Measurements from ENCODE around the gene SLC39A11.
"Not testable (repeated sequence)": the region's sequence is repeated elsewhere in the genome, so short reads cannot be mapped to it uniquely, and the experiment has no call there.

The SLC39A11 gene

GRCh38 chr17:72643575-72644216, 448.8 kb downstream of the SLC39A11 start:
- Histone ChIP-seq H3K9me3 (ENCODE audit: severe bottlenecking) (peaks cover under 1% of the 10 kb centered on the region), H3K36me3 (peaks cover 25% of the 10 kb centered on the region), H3K27me3 (ENCODE audit: insufficient read depth, low read depth, severe bottlenecking) (no peaks in the 10 kb centered on the region), H3K27ac (no peak overlapping the region), H3K4me3 (ENCODE audit: low read depth, low read length) (no peak overlapping the region)
- TF ChIP-seq CTCF (IDR thresholded peaks at IDR 0.05; ENCODE audit: low read depth, low read length), result no peak
- DNase-seq, result no peak

DNA sequence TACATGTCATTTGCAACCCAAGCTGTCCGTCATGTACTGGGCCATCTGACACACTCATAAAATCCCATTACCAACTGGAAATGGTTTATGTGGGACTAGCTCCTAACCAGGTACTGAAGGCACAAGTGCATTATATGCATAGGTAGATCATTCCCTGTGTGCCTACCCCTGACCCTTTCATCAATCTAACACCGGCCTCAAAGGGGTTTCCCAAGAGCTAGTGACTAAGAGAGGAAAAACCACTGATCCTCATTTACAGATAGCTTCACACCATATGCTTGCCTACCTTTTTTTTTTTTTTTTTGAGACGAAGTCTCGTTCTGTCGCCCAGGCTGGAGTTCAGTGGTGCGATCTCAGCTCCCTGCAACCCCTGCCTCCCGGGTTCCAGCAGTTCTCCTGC, 449.8 kb downstream of the SLC39A11 start:
- Histone ChIP-seq H3K27me3 (ENCODE audit: insufficient read depth, low read depth, severe bottlenecking) (no peaks in the 10 kb centered on the region), H3K27ac (no peak overlapping the region), H3K4me3 (ENCODE audit: low read depth, low read length) (no peak overlapping the region), H3K36me3 (peaks cover 19% of the 10 kb centered on the region), H3K9me3 (ENCODE audit: severe bottlenecking) (peaks cover 6% of the 10 kb centered on the region)
- DNase-seq, result no peak
- TF ChIP-seq CTCF (IDR thresholded peaks at IDR 0.05; ENCODE audit: low read depth, low read length), result no peak

DNA sequence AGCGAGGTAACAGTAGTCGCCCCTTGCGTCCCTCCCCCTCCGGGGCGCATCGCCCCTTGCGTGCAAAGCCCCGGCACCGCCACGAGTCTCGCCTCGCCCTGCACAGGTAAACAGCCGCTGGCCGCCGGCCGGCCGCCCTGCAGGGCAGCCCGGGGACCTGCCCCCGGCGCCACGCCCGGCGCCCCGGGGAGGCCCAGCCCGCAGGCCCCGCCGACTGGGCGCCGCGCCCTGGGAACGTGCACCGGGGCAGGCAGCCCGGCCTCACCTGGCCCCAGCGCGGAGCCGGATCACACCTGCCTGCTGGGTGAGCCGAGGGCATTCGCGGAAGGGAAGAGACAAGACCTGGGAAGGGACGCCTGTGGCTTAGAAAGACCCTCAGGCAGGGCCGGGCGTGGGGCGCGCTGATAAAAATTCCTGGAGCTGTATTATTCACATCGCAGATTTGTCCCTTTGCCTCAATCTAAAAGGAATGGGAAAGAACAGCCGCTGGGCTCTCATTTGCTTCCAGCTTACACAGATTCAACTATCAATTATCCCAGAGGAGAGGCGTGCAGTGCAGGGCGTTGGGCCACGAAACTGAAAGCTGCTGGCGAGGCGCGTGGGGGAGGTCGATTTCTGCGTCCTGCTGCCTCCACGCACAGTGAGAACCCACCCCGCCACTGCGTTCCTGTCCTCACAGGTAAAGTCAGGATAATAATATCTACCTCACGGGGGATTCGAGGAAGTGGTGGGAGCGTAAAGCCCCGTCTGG, 451.9 kb downstream of the SLC39A11 start:
- Histone ChIP-seq H3K27ac (no peak overlapping the region), H3K27me3 (ENCODE audit: insufficient read depth, low read depth, severe bottlenecking) (no peaks in the 10 kb centered on the region), H3K9me3 (ENCODE audit: severe bottlenecking) (peaks cover 6% of the 10 kb centered on the region), H3K36me3 (peaks cover 2% of the 10 kb centered on the region; the same call in 1 of the 2 replicates), H3K4me3 (ENCODE audit: low read depth, low read length) (no peak overlapping the region)
- no peak for DNase-seq
- TF ChIP-seq CTCF (IDR thresholded peaks at IDR 0.05; ENCODE audit: low read depth, low read length), result no peak

- H3K9me3 ChIP-seq (ENCODE audit: severe bottlenecking), result peaks cover 6% of the 10 kb centered on the region
- H3K36me3 ChIP-seq, result no peaks in the 10 kb centered on the region; the same call in 1 of the 2 replicates
- no peak overlapping the region for H3K4me3 ChIP-seq (ENCODE audit: low read depth, low read length)
- H3K27ac ChIP-seq, result no peak overlapping the region
- H3K27me3 ChIP-seq (ENCODE audit: insufficient read depth, low read depth, severe bottlenecking), result no peaks in the 10 kb centered on the region
- DNase-seq, result no peak
- no peak for TF ChIP-seq CTCF (IDR thresholded peaks at IDR 0.05; ENCODE audit: low read depth, low read length)
These were observed 452.8 kb downstream of the SLC39A11 start for GRCh38 chr17:72639711-72640110.

GRCh38 chr17:72638932-72639331, 453.6 kb downstream of the SLC39A11 start:
- DNase-seq; H3K9me3 ChIP-seq (ENCODE audit: severe bottlenecking); H3K36me3 ChIP-seq; H3K27ac ChIP-seq; H3K27me3 ChIP-seq (ENCODE audit: insufficient read depth, low read depth, severe bottlenecking); H3K4me3 ChIP-seq (ENCODE audit: low read depth, low read length): not testable (repeated sequence)

DNA sequence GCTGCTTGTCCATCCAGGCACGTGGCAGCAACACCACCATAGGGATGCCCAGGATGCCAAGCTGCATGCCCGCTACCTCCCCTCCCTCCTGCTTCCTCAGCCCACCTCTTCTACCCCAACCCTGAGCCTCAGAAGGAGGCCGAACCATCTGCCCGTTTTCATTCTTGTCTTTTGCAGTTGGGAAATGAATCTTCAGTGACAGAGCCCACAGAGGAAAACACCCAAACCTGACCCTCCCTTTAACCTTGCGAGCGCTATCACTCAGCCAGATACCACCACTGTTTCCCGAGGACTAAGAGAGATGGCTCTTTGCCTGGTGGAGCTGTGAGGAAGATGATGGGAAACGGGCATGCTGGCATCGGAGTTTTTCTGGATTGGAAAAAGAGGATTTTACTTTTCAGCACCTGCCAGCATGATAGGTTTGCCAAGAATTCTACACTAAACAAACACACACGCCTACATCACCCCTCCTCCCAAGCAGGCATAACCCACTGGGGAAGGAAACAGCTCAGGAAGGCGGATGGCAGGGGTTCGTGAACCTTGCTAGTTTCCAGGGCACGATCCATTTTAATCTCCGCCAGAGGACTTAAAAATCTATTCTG, 457.4 kb downstream of the SLC39A11 start:
- H3K9me3 ChIP-seq (ENCODE audit: severe bottlenecking), result peaks cover 6% of the 10 kb centered on the region
- no peaks in the 10 kb centered on the region for H3K36me3 ChIP-seq
- TF ChIP-seq CTCF (IDR thresholded peaks at IDR 0.05; ENCODE audit: low read depth, low read length), result no peak
- no peaks in the 10 kb centered on the region for H3K27me3 ChIP-seq (ENCODE audit: insufficient read depth, low read depth, severe bottlenecking)
- no peak overlapping the region for H3K27ac ChIP-seq
- no peak for DNase-seq
- H3K4me3 ChIP-seq (ENCODE audit: low read depth, low read length), result no peak overlapping the region

Data from WERI-Rb-1 (cell line).